HFF-Myc (cell line): ENCODE results near the gene CCNQ.

Experiments used
- DNase-seq: peaks from one replicate; pipeline ENCODE4 v3.0.0-alpha.2; 2011; ENCODE audit warnings: low read depth; ENCODE audit errors: extremely low read depth
- H3K4me3 ChIP-seq: replicated peaks from 2 replicates; pipeline ENCODE4 v1.5.1; 2011; ENCODE audit warnings: low read depth, mild to moderate bottlenecking, control low read depth, low read length
- CTCF ChIP-seq: IDR thresholded peaks from 2 replicates; pipeline ENCODE4 v1.5.1; 2012; ENCODE audit warnings: mild to moderate bottlenecking, low read depth, low read length, control low read depth; ENCODE audit errors: missing control alignments

Gene CCNQ

GRCh38 chrX:153539979-153540358, 59.0 kb downstream of the CCNQ start:
- H3K4me3 ChIP-seq, result no peak overlapping the region
- no peak for TF ChIP-seq CTCF
- DNase-seq, result no peak

GRCh38 chrX:153539171-153539978, 59.6 kb downstream of the CCNQ start:
- TF ChIP-seq CTCF, result peak; percentile 78
- peak; percentile 16 for DNase-seq
- H3K4me3 ChIP-seq, result no peak overlapping the region

GRCh38 chrX:153538424-153538823, 60.5 kb downstream of the CCNQ start:
- TF ChIP-seq CTCF, result no peak
- H3K4me3 ChIP-seq, result no peak overlapping the region
- no peak for DNase-seq
